K562 (cell line): Measurements from ENCODE around the gene HUNK. TPM values are rescaled to one million over a fixed set of nuclear protein-coding genes. Genes with fewer than 3 reads are reported as not detected.

ENCODE experiments used
- ATAC-seq: fragments of 200-7000 bp; cut with Tn5 transposase; 3 replicates; pipeline ENCODE4 v1.9.1; 2020; ENCODE audit warnings: moderate library complexity
- BruUV-seq: library from RNA; stranded (reverse); fragments of 400-500 nt; replicated peaks from 2 replicates; lab custom pipeline; 2021; lab: Mats Ljungman, UMichigan
- CTCF ChIA-PET: fragments of 300-600 bp; formaldehyde crosslinking; extraction: SDS; loops from one replicate; lab custom pipeline; 2021; ENCODE audit warnings: low intra/inter-chr PET ratio; lab: Yijun Ruan, JAX
- POLR2A ChIA-PET: fragments of 300-600, 350-650 bp; sonication (Branson Sonifier 250); formaldehyde crosslinking; extraction: SDS; loops from one replicate; lab custom pipeline; 2021; ENCODE audit warnings: antibody characterized with exemption, inconsistent platforms; lab: Yijun Ruan, JAX
- DNase-seq, 4 experiments: peaks; one replicate each; pipeline versions ENCODE4 v3.0.0 to v3.0.0-alpha.2; 2011 to 2018; ENCODE audit warnings: low spot score in 3 of 4, mixed read lengths in 3 of 4; ENCODE audit errors: extremely low read depth in 1 of 4
- FAIRE-seq: peaks from 2 replicates; lab custom pipeline; 2011; peaks lifted over from hg19 to GRCh38; lab: Jason Lieb, UNC
- H2AFZ ChIP-seq: 2 replicates; pipeline ENCODE4 v1.6.0; 2011; ENCODE audit warnings: low read depth, low read length, control low read depth, inconsistent platforms
- H3K27ac ChIP-seq: fragments of 200-600 bp; 3 replicates; pipeline ENCODE4 v1.8.0; 2011; ENCODE audit warnings: low read depth, mild to moderate bottlenecking, control low read depth, inconsistent platforms, low read length, moderate library complexity, mixed read lengths; ENCODE audit errors: extremely low read depth
- H3K27me3 ChIP-seq, 2 experiments: fragments of 300-600 bp in 1 of 2; 2 replicates in 1 of 2; 3 replicates in 1 of 2; pipeline versions ENCODE4 v1.6.0 to v1.8.0; 2011; ENCODE audit warnings: inconsistent platforms in 2 of 2, low read length in 2 of 2, mild to moderate bottlenecking in 1 of 2, mixed read lengths in 1 of 2, moderate library complexity in 1 of 2; ENCODE audit not compliant: control insufficient read depth in 2 of 2, insufficient read depth in 2 of 2
- H3K36me3 ChIP-seq: fragments of 300-600 bp; 3 replicates; pipeline ENCODE4 v1.8.0; 2011; ENCODE audit warnings: mild to moderate bottlenecking, low read length, inconsistent platforms; ENCODE audit not compliant: control insufficient read depth, insufficient read depth
- H3K4me1 ChIP-seq, 2 experiments: fragments of 200-600 bp in 1 of 2; replicated peaks in 1 of 2; 2 replicates in 1 of 2; 3 replicates in 1 of 2; pipeline versions ENCODE4 v1.5.1 to v1.8.0; 2011; ENCODE audit warnings: inconsistent platforms in 2 of 2, low read length in 2 of 2, mild to moderate bottlenecking in 1 of 2, mixed read lengths in 1 of 2, moderate library complexity in 1 of 2; ENCODE audit not compliant: control insufficient read depth in 2 of 2, insufficient read depth in 2 of 2
- H3K4me2 ChIP-seq: 2 replicates; pipeline ENCODE4 v1.6.1; 2011; ENCODE audit warnings: low read length, control low read depth, inconsistent platforms, mixed read lengths; ENCODE audit not compliant: insufficient read depth
- H3K4me3 ChIP-seq: fragments of 200-600 bp; sonication (generic), shearing (Covaris generic); 2 replicates; pipeline ENCODE4 v1.5.1; 2016; ENCODE audit warnings: control low read depth, inconsistent platforms
- H3K79me2 ChIP-seq: fragments of 200-600 bp; 3 replicates; pipeline ENCODE4 v1.8.0; 2011; ENCODE audit warnings: low read length, inconsistent platforms; ENCODE audit not compliant: control insufficient read depth, insufficient read depth
- H3K9ac ChIP-seq, 2 experiments: 2 replicates each; pipeline versions ENCODE4 v1.6.0 to v1.6.1; 2011; ENCODE audit warnings: low read depth in 2 of 2, low read length in 2 of 2, control low read depth in 1 of 2, inconsistent platforms in 1 of 2, mild to moderate bottlenecking in 1 of 2, mixed read lengths in 1 of 2; ENCODE audit not compliant: insufficient read depth in 1 of 2
- H3K9me1 ChIP-seq: one replicate; pipeline ENCODE4 v1.6.0; 2011; ENCODE audit warnings: inconsistent platforms, mild to moderate bottlenecking, low read length, moderate library complexity; ENCODE audit not compliant: control insufficient read depth, insufficient read depth
- H3K9me3 ChIP-seq: replicated peaks from 2 replicates; pipeline ENCODE4 v1.5.1; 2011; ENCODE audit warnings: low read depth, low read length, inconsistent platforms; ENCODE audit not compliant: control insufficient read depth, insufficient read depth
- H4K20me1 ChIP-seq: replicated peaks from 2 replicates; pipeline ENCODE4 v1.6.1; 2011; ENCODE audit warnings: low read length, inconsistent platforms, mixed read lengths; ENCODE audit not compliant: control insufficient read depth, insufficient read depth
- CHCHD3 ChIP-seq: fragments of 250-450 bp; sonication (Bioruptor Pico); IDR thresholded peaks from 2 replicates; pipeline ENCODE4 v2.1.2; 2022; ENCODE audit warnings: mild to moderate bottlenecking
- GATAD2B ChIP-seq: fragments of 450-650 bp; IDR thresholded peaks from 2 replicates; pipeline ENCODE4 v1.6.1; 2017; ENCODE audit warnings: mild to moderate bottlenecking, borderline replicate concordance
- GMEB1 ChIP-seq: fragments of 250-450 bp; sonication (Bioruptor Pico); IDR thresholded peaks from 2 replicates; pipeline ENCODE4 v1.4.0; 2020; ENCODE audit warnings: mild to moderate bottlenecking
- KLF16 ChIP-seq: IDR thresholded peaks from 2 replicates; pipeline ENCODE4 v1.6.1; 2016; ENCODE audit warnings: antibody characterized with exemption
- NFYB ChIP-seq: IDR thresholded peaks from 2 replicates; pipeline ENCODE4 v1.6.1; 2011; ENCODE audit warnings: mild to moderate bottlenecking, moderate library complexity; ENCODE audit not compliant: insufficient read length; ENCODE audit errors: extremely low read depth
- RAD21 ChIP-seq, 2 experiments: fragments of 250-450 bp in 1 of 2; fragments of 450-650 bp in 1 of 2; sonication (Bioruptor Pico) in 1 of 2; formaldehyde crosslinking in 1 of 2; IDR thresholded peaks in 1 of 2; conservative IDR thresholded peaks in 1 of 2; 2 replicates each; pipeline versions ENCODE4 v1.4.0 to v1.8.0; 2020 to 2022; ENCODE audit warnings: mild to moderate bottlenecking in 2 of 2, moderate library complexity in 1 of 2
- RBM25 ChIP-seq: fragments of 200-400 bp; formaldehyde crosslinking; IDR thresholded peaks from 2 replicates; pipeline ENCODE4 v1.6.1; 2018; ENCODE audit warnings: low read length, low read depth, moderate library complexity; ENCODE audit not compliant: severe bottlenecking
- RFX1 ChIP-seq: fragments of 450-650 bp; IDR thresholded peaks from 2 replicates; pipeline ENCODE4 v1.6.1; 2016; ENCODE audit warnings: mild to moderate bottlenecking, moderate library complexity
- ZMIZ1 ChIP-seq, 2 experiments: fragments of 150-350 bp in 1 of 2; IDR thresholded peaks; 2 replicates each; pipeline ENCODE4 v1.6.1; 2012 to 2016; ENCODE audit warnings: low read depth in 2 of 2, low read length in 2 of 2, mild to moderate bottlenecking in 1 of 2, moderate library complexity in 1 of 2
- ZNF3 ChIP-seq: fragments of 250-450 bp; sonication (Bioruptor Pico); IDR thresholded peaks from 2 replicates; pipeline ENCODE4 v1.5.0; 2021; ENCODE audit warnings: mild to moderate bottlenecking, moderate library complexity
- ZNF76 ChIP-seq: fragments of 250-450 bp; sonication (Bioruptor Pico); IDR thresholded peaks from 2 replicates; pipeline ENCODE4 v1.4.0; 2020; ENCODE audit warnings: mild to moderate bottlenecking, moderate library complexity, borderline replicate concordance
- ZSCAN29 ChIP-seq: fragments of 450-650 bp; IDR thresholded peaks from 2 replicates; pipeline ENCODE4 v1.6.1; 2017
- WGBS: fragments of 100-300 bp; shearing (Covaris generic); methylation state at CpG from one replicate; pipeline ENCODE4 v1.1.6; 2016; ENCODE audit warnings: low coverage, mixed read lengths; ENCODE audit not compliant: insufficient coverage; ENCODE audit errors: missing lambda C conversion rate; 5-methylcytosine and 5-hydroxymethylcytosine counted together
- in situ Hi-C: fragments of 300-500 bp; cut with MboI; formaldehyde crosslinking; loops from 4 replicates; pipeline ENCODE4 v1.15.0; 2018; ENCODE audit warnings: inconsistent platforms, mixed read lengths
- intact Hi-C: fragments of 100-400 bp; cut with micrococcal nuclease; formaldehyde crosslinking; loops from 2 replicates; pipeline ENCODE4 v1.14.2; 2022
- polyA plus RNA-seq, 8 experiments: library from polyadenylated mRNA; depleted of rRNA in 4 of 8; stranded (reverse) in 5 of 8; unstranded in 3 of 8; fragments of >200 nt; fragmentation: Nextera tagmentation in 2 of 8; fragmentation: Illumina TruSeq in 1 of 8; extraction: Ambion mirVana in 2 of 8; extraction: Trizol in 1 of 8; gene quantifications; 2 replicates each; pipeline versions ENCODE4 v1.2.1 to v1.2.3, GENCODE V29; 2011 to 2014; ENCODE audit warnings: inconsistent platforms in 1 of 8, missing spikeins in 1 of 8
- total RNA-seq, 7 experiments: library from RNA; depleted of rRNA in 6 of 7; stranded (reverse); fragments of >200 nt in 6 of 7; fragmentation: Illumina TruSeq in 2 of 7; extraction: Trizol in 2 of 7; gene quantifications; 2 replicates each; pipeline versions ENCODE4 v1.2.1 to v1.2.3, GENCODE V29; 2011 to 2021; ENCODE audit warnings: low replicate concordance in 1 of 7
- TF ChIP-seq, protein P1 (sequence below): fragments of 450-650 bp; IDR thresholded peaks from one replicate; pipeline ENCODE4 v1.6.1; 2018; ENCODE audit warnings: mild to moderate bottlenecking, moderate library complexity; ENCODE audit not compliant: partially characterized antibody

Gene HUNK
- total and polyA plus RNA-seq, 9 of the 15 experiments (the other 6 are each of a cell fraction or from before 2014, with no cell fraction given), result not detected

DNA sequence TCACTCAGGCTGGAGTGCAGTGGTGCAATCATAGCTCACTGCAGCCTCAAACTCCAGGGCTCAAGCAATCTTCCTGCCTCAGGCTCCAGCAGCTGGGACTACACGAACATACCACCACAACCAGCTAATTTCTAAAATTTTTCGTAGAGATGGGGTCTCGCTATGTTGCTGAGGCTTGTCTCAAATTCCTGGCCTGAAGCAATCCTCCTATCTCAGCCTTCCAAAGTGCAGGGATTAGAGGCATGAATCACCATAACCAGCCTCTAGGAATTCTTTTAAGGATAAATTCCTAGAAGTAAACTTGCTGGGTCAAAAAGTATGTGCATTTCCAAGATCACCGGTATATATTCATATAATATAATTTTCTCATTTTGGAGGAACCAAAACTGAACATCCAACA, 17.6 kb upstream of the HUNK start:
- WGBS, result 0% methylated on average over 4 of the region's 4 CpGs
- Histone ChIP-seq H3K79me2 (no peaks in the 10 kb centered on the region), H3K9ac (no peak overlapping the region), H3K36me3 (no peaks in the 10 kb centered on the region), H3K27ac (no peak overlapping the region), H3K4me1 (no peaks in the 10 kb centered on the region), H3K9me3 (no peaks in the 10 kb centered on the region), H4K20me1 (no peaks in the 10 kb centered on the region), H3K4me3 (no peak overlapping the region), H3K27me3 (peaks cover 4 to 8% of the 10 kb centered on the region in 2 experiments; a peak in 4 of 5 replicates), H3K4me2 (no peak overlapping the region), H2AFZ (no peak overlapping the region), H3K9me1 (no peaks in the 10 kb centered on the region)
- ATAC-seq (no peak), DNase-seq (no peak), FAIRE-seq (no peak)
- in situ Hi-C loops, result no loop called here
- CTCF ChIA-PET, result no interaction called here
- POLR2A ChIA-PET, result interaction anchor here (0.6 kb wide), 1 partner anchor 10 kb away, joined by 3 read pairs; no protein-coding TSS in a partner anchor
- no TSS peak for BruUV-seq
- intact Hi-C loops, result loop anchor here (10.0 kb wide), 1 partner anchor 70 kb away; no protein-coding TSS in a partner anchor
- TF ChIP-seq RFX1 (no peak), KLF16 (no peak), ZMIZ1 (IDR thresholded peaks at IDR 0.05; ENCODE audit: low read depth in 2 of 2, low read length in 2 of 2) (no peak), ZNF76 (CRISPR knock-in tag) (no peak), RBM25 (no peak), CHCHD3 (CRISPR knock-in tag) (no peak), GATAD2B (no peak), NFYB (no peak), GMEB1 (CRISPR knock-in tag) (no peak), ZNF3 (CRISPR knock-in tag) (no peak), RAD21 (CRISPR knock-in tag; conservative IDR thresholded peaks at IDR 0.05 in 1 of 2, IDR thresholded peaks at IDR 0.05 in 1 of 2) (no peak), ZSCAN29 (no peak)
- TF ChIP-seq, protein P1, sequence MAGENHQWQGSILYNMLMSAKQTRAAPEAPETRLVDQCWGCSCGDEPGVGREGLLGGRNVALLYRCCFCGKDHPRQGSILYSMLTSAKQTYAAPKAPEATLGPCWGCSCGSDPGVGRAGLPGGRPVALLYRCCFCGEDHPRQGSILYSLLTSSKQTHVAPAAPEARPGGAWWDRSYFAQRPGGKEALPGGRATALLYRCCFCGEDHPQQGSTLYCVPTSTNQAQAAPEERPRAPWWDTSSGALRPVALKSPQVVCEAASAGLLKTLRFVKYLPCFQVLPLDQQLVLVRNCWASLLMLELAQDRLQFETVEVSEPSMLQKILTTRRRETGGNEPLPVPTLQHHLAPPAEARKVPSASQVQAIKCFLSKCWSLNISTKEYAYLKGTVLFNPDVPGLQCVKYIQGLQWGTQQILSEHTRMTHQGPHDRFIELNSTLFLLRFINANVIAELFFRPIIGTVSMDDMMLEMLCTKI, result no peak
